Measurements from ENCODE around the gene ADGRG1. TPM values are rescaled to one million over a fixed set of nuclear protein-coding genes. Genes with fewer than 3 reads are reported as not detected.

ADGRG1 gene
- total RNA-seq, 1 donor from 2014 or later, result 67.1 TPM

GRCh38 chr16:57619606-57620334 lies 8.7 kb upstream of the ADGRG1 start:
- peak overlapping the region; percentile 94 for H3K27ac Mint-ChIP-seq
- TF ChIP-seq CTCF (IDR thresholded peaks at IDR 0.05; ENCODE audit: unreplicated experiment), result no peak
- no peak for DNase-seq (ENCODE audit: low spot score in 2 of 2, unreplicated experiment in 2 of 2)

GRCh38 chr16:57620335-57621231 lies 7.8 kb upstream of the ADGRG1 start:
- Mint-ChIP-seq H3K27ac (peak overlapping the region; percentile 73), H3K27me3 (ENCODE audit: low read depth) (no peaks in the 10 kb centered on the region), H3K4me3 (peak overlapping the region; percentile 63), H3K9me3 (no peaks in the 10 kb centered on the region), H3K36me3 (no peaks in the 10 kb centered on the region), H3K4me1 (peaks cover 68% of the 10 kb centered on the region)
- TF ChIP-seq CTCF (IDR thresholded peaks at IDR 0.05; ENCODE audit: unreplicated experiment), result no peak
- peak; percentile 14 to 64 for DNase-seq (ENCODE audit: low spot score in 2 of 2, unreplicated experiment in 2 of 2)

More at GRCh38 chr16:57619606-57620334, 8.7 kb upstream of the ADGRG1 start:
- Mint-ChIP-seq H3K36me3 (no peaks in the 10 kb centered on the region), H3K9me3 (no peaks in the 10 kb centered on the region), H3K4me1 (peaks cover 61% of the 10 kb centered on the region), H3K4me3 (peak overlapping the region; percentile 63), H3K27me3 (ENCODE audit: low read depth) (no peaks in the 10 kb centered on the region)

GRCh38 chr16:57621521-57622271 lies 6.7 kb upstream of the ADGRG1 start:
- H3K4me1 Mint-ChIP-seq, result peaks cover 73% of the 10 kb centered on the region

GRCh38 chr16:57622361-57623250 lies 5.8 kb upstream of the ADGRG1 start:
- Mint-ChIP-seq H3K27me3 (ENCODE audit: low read depth) (no peaks in the 10 kb centered on the region), H3K4me3 (no peak overlapping the region), H3K9me3 (no peaks in the 10 kb centered on the region), H3K4me1 (peaks cover 82% of the 10 kb centered on the region), H3K27ac (peak overlapping the region; percentile 89), H3K36me3 (no peaks in the 10 kb centered on the region)
- TF ChIP-seq CTCF (IDR thresholded peaks at IDR 0.05; ENCODE audit: unreplicated experiment), result no peak
- DNase-seq (ENCODE audit: low spot score in 2 of 2, unreplicated experiment in 2 of 2), result no peak

More at GRCh38 chr16:57621521-57622271, 6.7 kb upstream of the ADGRG1 start:
- H3K4me3 Mint-ChIP-seq, result no peak overlapping the region
- no peak for TF ChIP-seq CTCF (IDR thresholded peaks at IDR 0.05; ENCODE audit: unreplicated experiment)
- no peaks in the 10 kb centered on the region for H3K9me3 Mint-ChIP-seq
- H3K27me3 Mint-ChIP-seq (ENCODE audit: low read depth), result no peaks in the 10 kb centered on the region
- DNase-seq (ENCODE audit: low spot score in 2 of 2, unreplicated experiment in 2 of 2), result peak in 1 of 2 experiments; percentile 4
- H3K27ac Mint-ChIP-seq, result peak overlapping the region; percentile 89
- H3K36me3 Mint-ChIP-seq, result no peaks in the 10 kb centered on the region
